Measurements from ENCODE around the gene TBL3.

- TF ChIP-seq SIX5 (IDR thresholded peaks at IDR 0.05; ENCODE audit: low read depth, low read length) (no peak), POLR2A (IDR thresholded peaks at IDR 0.05; ENCODE audit: control extremely low read depth in 1 of 2, low read depth in 2 of 2, low read length in 2 of 2) (no peak), CBX5 (IDR thresholded peaks at IDR 0.05; ENCODE audit: low read depth, low read length) (no peak), CTCF (IDR thresholded peaks at IDR 0.05; ENCODE audit: control extremely low read depth in 1 of 3, insufficient read depth in 1 of 3, low read depth in 1 of 3, low read length in 3 of 3) (no peak), EP300 (IDR thresholded peaks at IDR 0.05; ENCODE audit: borderline replicate concordance in 1 of 2, low read depth in 2 of 2, low read length in 2 of 2) (no peak), NRF1 (IDR thresholded peaks at IDR 0.05; ENCODE audit: low read depth, low read length) (no peak), POLR2AphosphoS5 (IDR thresholded peaks at IDR 0.05; ENCODE audit: low read depth, low read length) (no peak), MAX (IDR thresholded peaks at IDR 0.05) (no peak), JUN (IDR thresholded peaks at IDR 0.05; ENCODE audit: low read depth, low read length) (no peak), JUND (IDR thresholded peaks at IDR 0.05; ENCODE audit: low read length) (no peak), TCF12 (IDR thresholded peaks at IDR 0.05; ENCODE audit: low read depth, low read length) (no peak), SP2 (IDR thresholded peaks at IDR 0.05; ENCODE audit: low read length) (no peak)
Measured at GRCh38 chr16:2025878-2026460, 54.1 kb downstream of the TBL3 start.

Data from H1 (cell line).